Measurements from ENCODE around the gene FGA. TPM values are rescaled to one million over a fixed set of nuclear protein-coding genes. Genes with fewer than 3 reads are reported as not detected.

FGA gene
- total and polyA plus RNA-seq, 2 donors = 9.4 TPM; not detected in 1

- WGBS = 88% methylated on average over 1 of the region's 1 CpG
- Histone ChIP-seq H3K4me1 (ENCODE audit: insufficient read depth) (no peaks in the 10 kb centered on the region), H3K27ac (ENCODE audit: low read depth) (no peak overlapping the region), H3K36me3 (ENCODE audit: insufficient read depth) (no peaks in the 10 kb centered on the region), H3K4me3 (ENCODE audit: low read depth, low read length) (no peak overlapping the region)
- DNase-seq (ENCODE audit: extremely low spot score) = no peak
Measured at GRCh38 chr4:154615211-154615610, 24.7 kb upstream of the FGA start.

DNA sequence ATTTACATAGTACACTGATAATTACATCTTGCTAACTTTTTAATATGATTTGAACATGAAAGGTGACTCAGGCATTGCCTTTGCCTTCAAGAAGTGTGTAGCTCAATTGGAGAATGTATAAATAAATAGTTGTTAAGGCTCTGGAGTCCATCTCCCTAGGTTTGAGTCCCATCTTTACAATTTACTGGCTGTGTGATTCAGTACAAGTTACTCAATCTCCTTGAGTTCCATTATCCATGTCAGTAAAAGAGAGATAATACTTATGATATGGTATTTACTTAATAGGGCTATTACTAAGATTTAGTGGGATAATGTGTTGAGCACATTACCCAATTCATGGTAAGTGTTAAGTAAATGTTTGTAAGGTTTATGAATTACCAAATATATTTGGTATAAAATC lies 23.8 kb upstream of the FGA start:
- no peak for DNase-seq (ENCODE audit: extremely low spot score)
- Histone ChIP-seq H3K36me3 (ENCODE audit: insufficient read depth) (no peaks in the 10 kb centered on the region), H3K27ac (ENCODE audit: low read depth) (no peak overlapping the region), H3K4me1 (ENCODE audit: insufficient read depth) (no peaks in the 10 kb centered on the region), H3K4me3 (ENCODE audit: low read depth, low read length) (no peak overlapping the region)

DNA sequence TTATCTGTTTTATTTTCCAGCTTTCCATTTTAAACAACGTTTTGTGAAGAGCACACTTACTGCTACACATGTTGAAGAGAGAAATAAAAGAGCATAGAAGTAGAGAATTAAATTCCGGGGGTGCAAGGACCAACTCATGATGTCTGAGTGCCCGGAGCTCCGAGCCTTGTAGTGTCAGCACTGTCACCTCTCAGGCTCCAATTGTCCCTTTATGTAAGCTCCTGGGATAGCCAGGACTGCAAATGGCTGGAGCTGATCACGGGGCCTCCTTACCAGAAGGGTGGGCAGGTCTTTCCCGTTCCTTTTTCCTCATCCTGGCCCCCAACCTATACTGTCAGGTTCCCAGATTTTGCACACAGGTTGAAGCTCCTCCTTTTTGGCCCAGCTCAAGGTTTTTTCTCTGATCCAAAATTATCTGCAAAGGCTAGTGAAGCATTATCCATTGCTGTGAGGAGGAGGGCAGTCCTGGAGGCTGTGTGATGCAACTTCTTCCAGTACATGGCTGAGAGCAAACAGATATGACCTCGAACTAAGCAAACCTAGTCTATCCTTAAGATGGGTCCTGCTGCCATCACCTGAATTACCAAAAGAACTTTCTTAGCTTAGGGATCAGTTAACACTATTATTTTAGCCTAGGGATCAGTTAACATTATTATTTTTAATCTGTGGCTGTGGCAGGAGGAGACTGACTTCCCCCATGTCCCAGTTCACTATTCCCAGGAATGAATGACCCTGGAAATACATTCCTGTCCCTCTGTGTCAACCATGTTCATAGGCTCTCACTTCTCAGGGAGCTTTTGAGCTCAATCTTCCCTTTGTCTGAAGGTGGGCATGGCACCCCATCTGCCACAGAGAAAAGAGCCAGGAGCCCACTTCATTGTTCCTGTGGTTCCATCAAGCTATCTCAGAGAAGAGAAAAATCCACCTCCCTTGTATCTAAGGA lies 22.2 kb upstream of the FGA start, which contains the start of gene FGG:
TSS of gene FGG (minus strand) at position 185 of the 943 bp plus-strand sequence. CDS start at position 138, 47 bp downstream.
- Histone ChIP-seq H3K36me3 (ENCODE audit: insufficient read depth) (no peaks in the 10 kb centered on the region), H3K27ac (ENCODE audit: low read depth) (no peak within 1 kb of the TSS), H3K4me3 (ENCODE audit: low read depth, low read length) (no peak within 1 kb of the TSS), H3K4me1 (ENCODE audit: insufficient read depth) (no peaks in the 10 kb centered on the region)
- 67% methylated on average over 7 of the region's 7 CpGs for whole genome bisulfite sequencing
- no peak for DNase-seq (ENCODE audit: extremely low spot score)

- no peak for DNase-seq (ENCODE audit: extremely low spot score)
- no peak overlapping the region for H3K27ac ChIP-seq (ENCODE audit: low read depth)
- H3K4me3 ChIP-seq (ENCODE audit: low read depth, low read length) = no peak overlapping the region
- H3K4me1 ChIP-seq (ENCODE audit: insufficient read depth) = no peaks in the 10 kb centered on the region
- H3K36me3 ChIP-seq (ENCODE audit: insufficient read depth) = no peaks in the 10 kb centered on the region
- 83% methylated on average over 1 of the region's 1 CpG for WGBS
Measured at GRCh38 chr4:154611833-154612232, 21.3 kb upstream of the FGA start.

GRCh38 chr4:154610582-154610981 lies 20.0 kb upstream of the FGA start:
- WGBS = 54% methylated on average over 4 of the region's 4 CpGs

DNA sequence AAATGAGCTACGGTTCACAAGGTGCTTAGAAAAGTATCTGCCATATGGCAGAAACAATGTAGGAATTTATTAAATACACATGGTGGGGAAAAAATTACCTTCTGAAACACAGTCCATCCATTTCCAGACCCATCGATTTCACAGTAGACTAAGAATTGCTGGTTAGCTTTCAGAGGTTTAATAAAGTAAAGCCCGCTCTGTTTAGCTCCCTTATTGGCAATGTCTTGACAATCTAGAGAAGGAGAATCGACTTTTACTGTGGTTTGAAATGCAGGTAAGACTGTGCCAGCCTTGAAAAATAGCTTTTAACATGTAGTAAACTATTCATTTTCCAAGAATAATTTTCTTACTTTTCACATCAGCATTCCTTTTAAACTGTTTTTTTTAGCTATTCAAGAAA lies 19.0 kb upstream of the FGA start:
- 82% methylated on average over 4 of the region's 4 CpGs for WGBS

More at GRCh38 chr4:154610582-154610981, 20.0 kb upstream of the FGA start:
- Histone ChIP-seq H3K4me1 (ENCODE audit: insufficient read depth) (no peaks in the 10 kb centered on the region), H3K4me3 (ENCODE audit: low read depth, low read length) (no peak overlapping the region), H3K27ac (ENCODE audit: low read depth) (no peak overlapping the region), H3K36me3 (ENCODE audit: insufficient read depth) (no peaks in the 10 kb centered on the region)
- no peak for DNase-seq (ENCODE audit: extremely low spot score)

GRCh38 chr4:154608361-154609252 lies 18.1 kb upstream of the FGA start:
- DNase-seq (ENCODE audit: extremely low spot score) = no peak
- no peaks in the 10 kb centered on the region for H3K4me1 ChIP-seq (ENCODE audit: insufficient read depth)
- no peak overlapping the region for H3K4me3 ChIP-seq (ENCODE audit: low read depth, low read length)
- no peak overlapping the region for H3K27ac ChIP-seq (ENCODE audit: low read depth)
- H3K36me3 ChIP-seq (ENCODE audit: insufficient read depth) = no peaks in the 10 kb centered on the region
- 82% methylated on average over 3 of the region's 3 CpGs for WGBS

More for the DNA sequence above, 19.0 kb upstream of the FGA start:
- Histone ChIP-seq H3K27ac (ENCODE audit: low read depth) (no peak overlapping the region), H3K4me3 (ENCODE audit: low read depth, low read length) (no peak overlapping the region), H3K4me1 (ENCODE audit: insufficient read depth) (no peaks in the 10 kb centered on the region), H3K36me3 (ENCODE audit: insufficient read depth) (no peaks in the 10 kb centered on the region)
- DNase-seq (ENCODE audit: extremely low spot score) = no peak

- H3K27ac ChIP-seq (ENCODE audit: low read depth) = no peak overlapping the region
- WGBS = 89% methylated on average over 6 of the region's 6 CpGs
Measured at GRCh38 chr4:154606728-154607723, 16.5 kb upstream of the FGA start.

GRCh38 chr4:154604696-154605200 lies 14.2 kb upstream of the FGA start:
- Histone ChIP-seq H3K36me3 (ENCODE audit: insufficient read depth) (no peaks in the 10 kb centered on the region), H3K4me3 (ENCODE audit: low read depth, low read length) (no peak overlapping the region), H3K4me1 (ENCODE audit: insufficient read depth) (no peaks in the 10 kb centered on the region), H3K27ac (ENCODE audit: low read depth) (no peak overlapping the region)
- no peak for DNase-seq (ENCODE audit: extremely low spot score)
- WGBS = 80% methylated on average over 4 of the region's 4 CpGs

More at GRCh38 chr4:154606728-154607723, 16.5 kb upstream of the FGA start:
- no peaks in the 10 kb centered on the region for H3K4me1 ChIP-seq (ENCODE audit: insufficient read depth)
- no peaks in the 10 kb centered on the region for H3K36me3 ChIP-seq (ENCODE audit: insufficient read depth)
- H3K4me3 ChIP-seq (ENCODE audit: low read depth, low read length) = no peak overlapping the region
- DNase-seq (ENCODE audit: extremely low spot score) = no peak

GRCh38 chr4:154603033-154603943 lies 12.7 kb upstream of the FGA start:
- no peak for DNase-seq (ENCODE audit: extremely low spot score)
- no peaks in the 10 kb centered on the region for H3K36me3 ChIP-seq (ENCODE audit: insufficient read depth)
- WGBS = 75% methylated on average over 6 of the region's 6 CpGs
- no peak overlapping the region for H3K4me3 ChIP-seq (ENCODE audit: low read depth, low read length)
- no peaks in the 10 kb centered on the region for H3K4me1 ChIP-seq (ENCODE audit: insufficient read depth)
- H3K27ac ChIP-seq (ENCODE audit: low read depth) = no peak overlapping the region

DNA sequence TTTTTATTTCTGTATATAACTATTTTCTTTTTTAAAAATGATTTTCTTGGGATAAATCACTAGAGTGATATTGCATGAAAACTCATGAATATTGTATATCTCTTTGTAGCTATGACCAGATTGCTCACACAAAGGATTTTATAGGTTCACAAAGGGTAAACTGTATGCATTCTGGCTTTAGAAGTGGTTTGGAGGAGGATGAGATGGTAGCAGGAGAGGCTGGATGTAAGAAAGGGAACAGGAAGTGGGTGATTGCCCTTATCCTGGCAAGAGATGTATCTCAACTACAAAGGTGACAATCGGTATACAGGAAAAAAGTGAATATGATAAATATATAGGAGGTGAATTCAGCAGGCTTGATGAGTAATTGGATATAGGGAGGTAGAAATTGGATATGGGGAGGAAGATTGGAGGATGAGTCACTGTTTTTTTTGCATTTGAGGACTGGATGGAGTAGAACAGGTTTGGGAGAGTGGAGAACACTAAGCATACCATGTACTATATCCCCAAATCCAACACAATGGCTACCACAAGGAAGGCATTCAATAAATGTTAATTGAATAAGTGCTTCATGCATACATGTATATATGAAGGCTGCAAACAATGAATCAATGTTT lies 12.0 kb upstream of the FGA start:
- H3K27ac ChIP-seq (ENCODE audit: low read depth) = no peak overlapping the region
- H3K4me1 ChIP-seq (ENCODE audit: insufficient read depth) = no peaks in the 10 kb centered on the region
- H3K36me3 ChIP-seq (ENCODE audit: insufficient read depth) = no peaks in the 10 kb centered on the region
- 73% methylated on average over 1 of the region's 1 CpG for WGBS
- H3K4me3 ChIP-seq (ENCODE audit: low read depth, low read length) = no peak overlapping the region
- DNase-seq (ENCODE audit: extremely low spot score) = no peak
